ENCODE data around the gene PCDH9. TPM values are rescaled to one million over a fixed set of nuclear protein-coding genes. Genes with fewer than 3 reads are reported as not detected.

Gene PCDH9
- total and polyA plus RNA-seq, 2 of the 4 experiments (the other 2 are of a cell fraction), result 2.2 to 10.2 TPM

GRCh38 chr13:66459634-66460033, 770.5 kb downstream of the PCDH9 start:
- no TSS peak for BruUV-seq (replicated peaks)
- Histone ChIP-seq H2BK5ac (ENCODE audit: low read depth, low read length, poor library complexity, severe bottlenecking) (no peak overlapping the region), H4K8ac (ENCODE audit: low read depth in 2 of 2, low read length in 2 of 2) (no peak overlapping the region), H4K91ac (ENCODE audit: insufficient read depth, low read depth, low read length) (no peak overlapping the region), H3K36me3 (ENCODE audit: control insufficient read depth, insufficient read depth, low read length) (no peaks in the 10 kb centered on the region), H3K9ac (ENCODE audit: low read depth, low read length) (no peak overlapping the region), H3K4me2 (ENCODE audit: low read depth, low read length) (no peak overlapping the region), H3K27me3 (ENCODE audit: control insufficient read depth, insufficient read depth, low read length) (no peaks in the 10 kb centered on the region), H3K4ac (ENCODE audit: low read depth, low read length) (no peak overlapping the region), H3K4me1 (ENCODE audit: control insufficient read depth, insufficient read depth, low read length) (no peaks in the 10 kb centered on the region; the same call in 1 of the 2 replicates), H3K4me3 (ENCODE audit: insufficient read depth, low read depth, low read length) (no peak overlapping the region), H3K9me3 (ENCODE audit: control insufficient read depth, insufficient read depth, low read length) (no peaks in the 10 kb centered on the region), H3K79me1 (ENCODE audit: low read depth in 1 of 2, low read length in 2 of 2) (no peaks in the 10 kb centered on the region), H3K14ac (replicated peaks; ENCODE audit: low read depth, low read length) (no peak overlapping the region), H2AFZ (replicated peaks; ENCODE audit: low read length, poor library complexity) (no peak overlapping the region), H3K27ac (ENCODE audit: insufficient read depth, low read length) (no peak overlapping the region), H2BK20ac (ENCODE audit: low read depth, low read length) (no peak overlapping the region), H2BK15ac (ENCODE audit: low read depth, low read length) (no peak overlapping the region), H4K20me1 (ENCODE audit: insufficient read depth, low read length) (no peaks in the 10 kb centered on the region), H3K23ac (ENCODE audit: low read depth, low read length) (no peak overlapping the region), H2AK5ac (ENCODE audit: low read depth, low read length) (no peak overlapping the region), H3K56ac (ENCODE audit: extremely low read depth, insufficient read depth, low read length) (no peak overlapping the region), H4K5ac (ENCODE audit: low read depth, low read length) (no peak overlapping the region), H2AK9ac (replicated peaks; ENCODE audit: low read depth, low read length, poor library complexity) (no peak overlapping the region), H2BK120ac (ENCODE audit: low read depth, low read length) (no peak overlapping the region), H3K9me1 (ENCODE audit: insufficient read depth, low read length) (no peaks in the 10 kb centered on the region), H3K18ac (ENCODE audit: low read depth, low read length) (no peak overlapping the region)
- in situ Hi-C loops (cut with MboI; ENCODE audit: low sequenced_read_pairs), result no loop called here
- no peak for TF ChIP-seq USF2 (IDR thresholded peaks at IDR 0.05; ENCODE audit: low read depth, low read length)
- no peak for TF ChIP-seq BHLHE40 (IDR thresholded peaks at IDR 0.05; ENCODE audit: low read depth, low read length)
- TF ChIP-seq MXI1 (IDR thresholded peaks at IDR 0.05; ENCODE audit: borderline replicate concordance, low read depth, low read length), result no peak
- no CpG with 5 or more reads among the region's 3 CpGs for WGBS, 2 experiments (ENCODE audit: extremely low coverage in 2 of 2, insufficient read length in 1 of 2)
- dilution Hi-C loops (cut with HindIII; ENCODE audit: low sequenced_read_pairs, unreplicated experiment), result no loop called here
- DNase-seq, result no peak
- intact Hi-C loops (cut with micrococcal nuclease), result no loop called here
- POLR2A ChIA-PET (ENCODE audit: unreplicated experiment), result no interaction called here
- no peak for ATAC-seq (ENCODE audit: low read depth)
- CTCF ChIA-PET, result interaction anchor here (1.6 kb wide), 1 partner anchor 11 kb away, joined by 3 read pairs; no protein-coding TSS in a partner anchor

All from IMR-90 (cell line).